Measurements from ENCODE around the gene PRR11. TPM values are rescaled to one million over a fixed set of nuclear protein-coding genes. Genes with fewer than 3 reads are reported as not detected.

Gene PRR11
- polyA plus RNA-seq, 3 donors = 1.1 to 3.9 (median 1.7) TPM

DNA sequence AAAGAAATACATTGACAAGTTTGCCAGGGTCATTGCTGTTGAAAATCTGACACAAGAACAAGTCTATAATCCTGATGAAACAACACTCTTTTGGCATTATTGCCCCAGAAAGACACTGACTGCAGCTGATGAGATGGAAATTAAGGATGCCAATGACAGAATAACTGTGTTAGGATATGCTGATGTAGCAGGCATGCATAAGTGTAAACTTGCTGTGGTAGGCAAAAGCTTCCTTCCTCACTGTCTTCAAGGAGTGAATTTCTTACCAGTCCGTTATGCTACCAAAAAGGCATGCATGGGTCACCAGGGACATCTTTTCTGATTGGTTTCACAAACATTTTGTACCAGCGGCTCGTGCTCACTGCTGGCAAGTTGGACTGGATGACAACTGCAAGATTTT lies 75.2 kb downstream of the PRR11 start:
- H3K4me3 ChIP-seq (replicated peaks in 1 of 3; ENCODE audit: low read depth in 2 of 3, low read length in 3 of 3) = no peak overlapping the region
- H3K36me3 ChIP-seq (replicated peaks in 1 of 2; ENCODE audit: control insufficient read depth in 1 of 2, insufficient read depth in 2 of 2, low read length in 2 of 2) = no peaks in the 10 kb centered on the region
- no peaks in the 10 kb centered on the region for H3K36me3 Mint-ChIP-seq
- H3K4me1 Mint-ChIP-seq = peaks cover 3% of the 10 kb centered on the region
- no peak overlapping the region for H2AFZ ChIP-seq (ENCODE audit: insufficient read depth, low read depth, low read length, poor library complexity, severe bottlenecking)
- no peak overlapping the region for H3K4me3 Mint-ChIP-seq
- H3K27me3 ChIP-seq (ENCODE audit: control insufficient read depth in 2 of 2, insufficient read depth in 2 of 2, low read length in 2 of 2) = no peaks in the 10 kb centered on the region
- no peak overlapping the region for H3K4me2 ChIP-seq (replicated peaks; ENCODE audit: extremely low read depth, low read length, poor library complexity, severe bottlenecking)
- no peak overlapping the region for H3K9ac ChIP-seq (ENCODE audit: insufficient read depth, low read length, poor library complexity, severe bottlenecking)
- H3K27ac Mint-ChIP-seq = no peak overlapping the region
- H4K20me1 ChIP-seq (ENCODE audit: insufficient read depth, low read length) = no peaks in the 10 kb centered on the region
- no peaks in the 10 kb centered on the region for H3K9me3 ChIP-seq (replicated peaks in 1 of 2; ENCODE audit: control insufficient read depth in 1 of 2, insufficient read depth in 1 of 2, low read length in 2 of 2)
- intact Hi-C loops (cut with micrococcal nuclease) = no loop called here
- DNase-seq = no peak
- no peaks in the 10 kb centered on the region for H3K79me2 ChIP-seq (ENCODE audit: insufficient read depth, low read length)
- no peak overlapping the region for H3K27ac ChIP-seq (ENCODE audit: low read depth in 1 of 2, low read length in 2 of 2)
- peaks cover 0 to 2% (median 0%) of the 10 kb centered on the region in 7 donors for H3K9me3 Mint-ChIP-seq
- no peaks in the 10 kb centered on the region for H3K4me1 ChIP-seq (ENCODE audit: control insufficient read depth in 1 of 2, insufficient read depth in 2 of 2, low read length in 2 of 2)
- TF ChIP-seq CTCF (IDR thresholded peaks at IDR 0.05) = no peak
- no peaks in the 10 kb centered on the region for H3K27me3 Mint-ChIP-seq (ENCODE audit: low read depth in 3 of 3)
- 96% methylated on average over 3 of the region's 3 CpGs for WGBS (ENCODE audit: insufficient coverage)

- intact Hi-C loops (cut with micrococcal nuclease) = no loop called here
- H3K4me1 Mint-ChIP-seq = peaks cover 3% of the 10 kb centered on the region
- H3K36me3 ChIP-seq (replicated peaks in 1 of 2; ENCODE audit: control insufficient read depth in 1 of 2, insufficient read depth in 2 of 2, low read length in 2 of 2) = no peaks in the 10 kb centered on the region
- H4K20me1 ChIP-seq (ENCODE audit: insufficient read depth, low read length) = no peaks in the 10 kb centered on the region
- no peak overlapping the region for H2AFZ ChIP-seq (ENCODE audit: insufficient read depth, low read depth, low read length, poor library complexity, severe bottlenecking)
- no peak overlapping the region for H3K27ac Mint-ChIP-seq
- H3K9me3 Mint-ChIP-seq = peaks cover 0 to 2% (median 0%) of the 10 kb centered on the region in 7 donors
- H3K9me3 ChIP-seq (replicated peaks in 1 of 2; ENCODE audit: control insufficient read depth in 1 of 2, insufficient read depth in 1 of 2, low read length in 2 of 2) = no peaks in the 10 kb centered on the region
- no peak overlapping the region for H3K9ac ChIP-seq (ENCODE audit: insufficient read depth, low read length, poor library complexity, severe bottlenecking)
- H3K27me3 Mint-ChIP-seq (ENCODE audit: low read depth in 3 of 3) = peaks cover 0 to 2% (median 0%) of the 10 kb centered on the region in 3 donors
- H3K4me1 ChIP-seq (ENCODE audit: control insufficient read depth in 1 of 2, insufficient read depth in 2 of 2, low read length in 2 of 2) = no peaks in the 10 kb centered on the region
- no peaks in the 10 kb centered on the region for H3K36me3 Mint-ChIP-seq
- no peaks in the 10 kb centered on the region for H3K27me3 ChIP-seq (ENCODE audit: control insufficient read depth in 2 of 2, insufficient read depth in 2 of 2, low read length in 2 of 2)
- no peak overlapping the region for H3K4me3 Mint-ChIP-seq
- no peak overlapping the region for H3K4me2 ChIP-seq (replicated peaks; ENCODE audit: extremely low read depth, low read length, poor library complexity, severe bottlenecking)
- H3K79me2 ChIP-seq (ENCODE audit: insufficient read depth, low read length) = no peaks in the 10 kb centered on the region
- no peak for DNase-seq
- no peak overlapping the region for H3K27ac ChIP-seq (ENCODE audit: low read depth in 1 of 2, low read length in 2 of 2)
- no peak overlapping the region for H3K4me3 ChIP-seq (replicated peaks in 1 of 3; ENCODE audit: low read depth in 2 of 3, low read length in 3 of 3)
- no peak for TF ChIP-seq CTCF (IDR thresholded peaks at IDR 0.05)
Observed at GRCh38 chr17:59234631-59235030, 79.1 kb downstream of the PRR11 start.
